ENCODE results near the gene GOPC. TPM values are rescaled to one million over a fixed set of nuclear protein-coding genes. Genes with fewer than 3 reads are reported as not detected.
"Not testable (repeated sequence)": the region's sequence is repeated elsewhere in the genome, so short reads cannot be mapped to it uniquely, and the experiment has no call there.

GOPC gene
- 10 to 100 TPM; 14.8 to 16.1 TPM for total RNA-seq

DNA sequence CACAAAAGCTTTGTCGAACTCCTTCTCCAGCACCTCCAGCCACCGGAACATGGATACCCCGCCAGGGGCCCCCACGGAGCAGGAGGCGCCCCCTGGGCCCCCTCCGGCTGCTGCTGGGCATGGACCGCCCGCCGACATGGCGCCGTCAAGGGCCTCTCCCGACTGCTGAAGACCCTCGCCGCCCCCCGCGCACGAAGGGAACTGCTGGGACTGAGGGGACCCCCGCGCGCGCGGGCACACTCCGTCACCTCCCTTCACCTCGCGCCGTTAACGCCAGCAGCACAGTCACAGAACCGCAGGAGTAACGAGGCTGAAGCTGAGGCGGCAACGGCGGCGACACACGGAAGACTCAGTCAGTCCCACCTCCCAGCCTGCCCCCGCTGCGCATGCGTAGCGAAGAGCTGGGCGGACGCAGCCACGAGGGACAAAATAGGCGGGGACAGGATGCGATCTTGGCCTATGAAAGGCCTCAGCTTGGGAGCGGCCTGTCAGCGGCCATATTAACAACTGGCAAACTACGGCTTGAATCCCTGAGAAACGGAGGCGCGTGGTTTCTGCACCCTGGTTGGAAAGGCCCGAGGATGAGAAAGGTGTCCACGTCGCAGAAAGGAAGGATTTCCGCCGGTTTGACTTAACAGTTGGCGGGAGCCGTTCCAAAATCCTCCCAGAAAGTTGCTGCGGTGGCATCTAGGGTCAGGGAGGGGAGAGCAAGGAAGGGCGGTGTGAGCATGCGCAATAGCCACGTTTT, at the start of gene GOPC:
Gene GOPC, minus strand, starts transcription at position 361 of the 748 bp plus-strand sequence. Its CDS starts 223 bp downstream, at position 138.
- Mint-ChIP-seq H3K4me1 (ENCODE audit: low read depth) (peaks cover 23% of the 10 kb centered on the region), H3K9me3 (no peaks in the 10 kb centered on the region), H3K4me3 (peak within 1 kb of the TSS; percentile 98), H3K36me3 (ENCODE audit: low read depth) (peaks cover 24% of the 10 kb centered on the region), H3K27me3 (peaks cover 1% of the 10 kb centered on the region), H3K27ac (peak within 1 kb of the TSS; percentile 98)
- peak; percentile 95 for ATAC-seq
- ChIA-PET CTCF (interaction anchor here (0.6 to 7.1 kb wide), 6 partner anchors 47 to 190 kb away, joined by 3 to 103 read pairs (median 4); no protein-coding TSS in a partner anchor), POLR2A (interaction anchor here (0.7 to 3.0 kb wide), 13 partner anchors 13 to 127 kb away, joined by 3 to 15 read pairs (median 4); partner anchors contain the start of gene DCBLD1)
- DNase-seq: peak; percentile 95
- intact Hi-C loops (cut with micrococcal nuclease): loop anchor here (5.0 kb wide), 2 partner anchors 55 to 75 kb away; partner anchors contain the start of gene NUS1
- TF ChIP-seq, protein P1, sequence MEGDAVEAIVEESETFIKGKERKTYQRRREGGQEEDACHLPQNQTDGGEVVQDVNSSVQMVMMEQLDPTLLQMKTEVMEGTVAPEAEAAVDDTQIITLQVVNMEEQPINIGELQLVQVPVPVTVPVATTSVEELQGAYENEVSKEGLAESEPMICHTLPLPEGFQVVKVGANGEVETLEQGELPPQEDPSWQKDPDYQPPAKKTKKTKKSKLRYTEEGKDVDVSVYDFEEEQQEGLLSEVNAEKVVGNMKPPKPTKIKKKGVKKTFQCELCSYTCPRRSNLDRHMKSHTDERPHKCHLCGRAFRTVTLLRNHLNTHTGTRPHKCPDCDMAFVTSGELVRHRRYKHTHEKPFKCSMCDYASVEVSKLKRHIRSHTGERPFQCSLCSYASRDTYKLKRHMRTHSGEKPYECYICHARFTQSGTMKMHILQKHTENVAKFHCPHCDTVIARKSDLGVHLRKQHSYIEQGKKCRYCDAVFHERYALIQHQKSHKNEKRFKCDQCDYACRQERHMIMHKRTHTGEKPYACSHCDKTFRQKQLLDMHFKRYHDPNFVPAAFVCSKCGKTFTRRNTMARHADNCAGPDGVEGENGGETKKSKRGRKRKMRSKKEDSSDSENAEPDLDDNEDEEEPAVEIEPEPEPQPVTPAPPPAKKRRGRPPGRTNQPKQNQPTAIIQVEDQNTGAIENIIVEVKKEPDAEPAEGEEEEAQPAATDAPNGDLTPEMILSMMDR (IDR thresholded peaks at IDR 0.05): no peak

DNA sequence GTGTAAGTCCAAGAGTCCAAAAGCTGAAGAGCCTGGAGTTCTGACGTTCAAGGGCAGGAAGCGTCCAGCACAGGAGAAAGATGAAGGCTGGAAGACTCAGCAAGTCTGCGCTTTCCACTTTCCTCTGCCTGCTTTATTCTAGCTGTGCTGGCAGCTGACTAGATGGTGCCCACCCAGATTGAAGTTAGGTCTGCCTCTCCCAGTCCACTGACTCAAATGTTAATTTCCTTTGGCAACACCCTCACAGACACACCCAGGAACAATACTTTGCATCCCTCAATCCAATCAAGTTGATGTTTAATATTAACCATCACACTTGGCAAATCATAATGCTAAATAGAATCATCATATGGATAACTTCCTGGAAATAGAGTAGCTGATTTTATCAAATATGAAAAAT, 49.7 kb upstream of the GOPC start:
- ATAC-seq; POLR2A ChIA-PET; CTCF ChIA-PET; H3K27ac Mint-ChIP-seq; intact Hi-C loops (cut with micrococcal nuclease); H3K4me1 Mint-ChIP-seq (ENCODE audit: low read depth); H3K36me3 Mint-ChIP-seq (ENCODE audit: low read depth); DNase-seq; H3K9me3 Mint-ChIP-seq; H3K27me3 Mint-ChIP-seq; H3K4me3 Mint-ChIP-seq: not testable (repeated sequence)

DNA sequence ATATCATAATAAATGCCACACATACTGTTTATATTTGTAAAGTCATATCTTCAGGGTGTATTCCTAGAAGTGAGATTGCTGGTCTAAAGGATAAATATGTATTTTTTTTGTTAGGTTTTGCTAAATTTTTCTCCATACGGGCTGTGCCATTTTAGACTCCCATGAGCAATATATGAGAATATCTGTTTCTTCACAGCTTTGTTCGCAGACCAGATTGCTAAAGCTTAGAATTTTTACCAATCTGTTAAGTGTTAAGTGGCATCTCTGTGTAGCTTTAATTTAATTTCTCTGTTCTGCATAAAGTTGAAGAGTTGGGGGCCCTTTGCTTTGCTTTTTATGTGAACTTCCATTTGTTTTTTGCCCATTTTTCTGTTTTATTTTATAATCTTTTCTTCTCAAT, 40.7 kb upstream of the GOPC start:
- H3K4me1 Mint-ChIP-seq (ENCODE audit: low read depth): no peaks in the 10 kb centered on the region
- H3K4me3 Mint-ChIP-seq: no peak overlapping the region
- no peaks in the 10 kb centered on the region for H3K9me3 Mint-ChIP-seq
- H3K27me3 Mint-ChIP-seq: peaks cover 2% of the 10 kb centered on the region
- ATAC-seq (no peak), DNase-seq (no peak)
- intact Hi-C loops (cut with micrococcal nuclease): no loop called here
- no peak overlapping the region for H3K27ac Mint-ChIP-seq
- ChIA-PET POLR2A (no interaction called here), CTCF (no interaction called here)
- H3K36me3 Mint-ChIP-seq (ENCODE audit: low read depth): no peaks in the 10 kb centered on the region
- TF ChIP-seq, protein P1 (IDR thresholded peaks at IDR 0.05): no peak

DNA sequence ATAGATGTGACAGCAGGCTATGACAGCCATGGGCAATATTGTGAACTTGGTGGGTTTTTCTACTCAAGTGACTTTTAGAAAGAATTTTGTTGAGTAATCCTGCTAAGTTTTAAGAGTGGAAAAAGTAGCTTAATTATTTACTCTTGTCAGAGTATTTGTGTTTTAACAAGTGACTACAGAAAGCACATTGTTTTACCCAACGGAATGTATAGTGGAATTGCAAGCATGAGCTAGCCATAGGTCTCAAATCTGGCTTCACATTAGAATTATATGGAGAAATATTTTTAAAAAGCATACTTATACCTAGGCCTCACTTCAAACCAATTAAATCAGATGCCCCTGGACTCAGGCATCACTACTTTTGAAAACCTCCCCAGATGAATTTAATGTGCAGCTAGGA, 35.5 kb upstream of the GOPC start:
- no peaks in the 10 kb centered on the region for H3K27me3 Mint-ChIP-seq
- no peaks in the 10 kb centered on the region for H3K9me3 Mint-ChIP-seq
- intact Hi-C loops (cut with micrococcal nuclease): no loop called here
- TF ChIP-seq, protein P1 (IDR thresholded peaks at IDR 0.05): no peak
- no peak overlapping the region for H3K27ac Mint-ChIP-seq
- no peak for DNase-seq
- no peaks in the 10 kb centered on the region for H3K4me1 Mint-ChIP-seq (ENCODE audit: low read depth)
- H3K4me3 Mint-ChIP-seq: no peak overlapping the region
- CTCF ChIA-PET: interaction anchor here (0.9 kb wide), 2 partner anchors 12 to 33 kb away, joined by 3 read pairs; no protein-coding TSS in a partner anchor
- ATAC-seq: no peak
- POLR2A ChIA-PET: no interaction called here
- no peaks in the 10 kb centered on the region for H3K36me3 Mint-ChIP-seq (ENCODE audit: low read depth)

DNA sequence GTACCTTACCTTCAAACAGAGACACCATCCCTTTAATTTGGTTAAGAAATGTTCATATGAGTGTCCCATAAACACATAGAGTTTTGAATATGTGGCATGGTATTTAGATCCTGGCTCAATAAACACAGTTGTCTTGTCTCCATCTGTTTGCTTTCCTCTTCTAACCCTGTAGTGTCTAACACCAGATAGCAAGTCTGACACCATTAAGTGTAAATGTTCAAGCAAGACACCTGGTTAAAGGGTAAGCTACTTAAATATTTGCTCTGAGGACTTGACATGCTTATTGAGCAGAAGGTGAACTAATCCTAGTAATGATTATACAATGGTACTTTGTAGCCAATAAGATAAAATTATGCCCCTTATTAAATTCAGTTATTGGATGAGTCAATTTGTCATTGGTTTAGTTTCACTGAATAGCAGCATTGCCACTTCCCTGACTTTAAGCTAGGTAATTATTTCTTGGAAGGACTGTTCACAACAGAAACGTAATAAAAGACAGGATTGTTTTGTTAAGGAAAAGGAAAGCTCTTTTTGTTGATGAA, 26.9 kb upstream of the GOPC start:
- CTCF ChIA-PET: no interaction called here
- intact Hi-C loops (cut with micrococcal nuclease): no loop called here
- peaks cover 10% of the 10 kb centered on the region for H3K9me3 Mint-ChIP-seq
- H3K27me3 Mint-ChIP-seq: peaks cover 4% of the 10 kb centered on the region
- TF ChIP-seq, protein P1 (IDR thresholded peaks at IDR 0.05): no peak
- no peak overlapping the region for H3K27ac Mint-ChIP-seq
- H3K36me3 Mint-ChIP-seq (ENCODE audit: low read depth): peaks cover 4% of the 10 kb centered on the region
- H3K4me3 Mint-ChIP-seq: no peak overlapping the region
- POLR2A ChIA-PET: no interaction called here
- no peaks in the 10 kb centered on the region for H3K4me1 Mint-ChIP-seq (ENCODE audit: low read depth)
- no peak for DNase-seq
- ATAC-seq: no peak

All from activated CD8-positive, alpha-beta T cell treated with anti-CD3 and anti-CD28 coated beads for 36 hours (primary cell).